Measurements from ENCODE around the gene ERICH2.

DNA sequence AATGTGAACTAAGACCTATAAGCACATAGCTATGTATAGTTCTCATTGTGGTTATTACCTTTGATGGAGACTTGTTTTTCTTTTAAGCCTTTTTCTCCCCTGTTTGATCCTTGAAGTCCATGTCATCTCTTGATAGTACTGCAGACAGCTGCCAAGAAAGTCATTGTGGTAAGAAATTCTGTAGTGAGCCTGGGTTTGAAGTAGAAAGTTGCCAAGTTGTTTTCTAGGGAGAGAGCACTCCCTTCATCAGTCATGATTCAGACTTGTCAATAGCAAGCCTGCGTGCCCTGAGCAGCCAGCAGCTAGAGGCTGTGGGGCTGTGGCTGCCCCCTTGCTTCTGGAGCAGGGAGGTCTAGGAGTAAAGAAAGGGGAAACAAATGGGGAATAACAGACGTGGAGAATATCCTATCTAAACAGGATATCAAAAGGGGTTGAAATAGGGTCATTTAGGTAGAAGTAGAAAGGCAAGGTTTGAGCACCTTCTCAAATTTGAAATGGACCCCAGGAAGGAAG, 46.7 kb upstream of the ERICH2 start:
- TF ChIP-seq, protein P1, sequence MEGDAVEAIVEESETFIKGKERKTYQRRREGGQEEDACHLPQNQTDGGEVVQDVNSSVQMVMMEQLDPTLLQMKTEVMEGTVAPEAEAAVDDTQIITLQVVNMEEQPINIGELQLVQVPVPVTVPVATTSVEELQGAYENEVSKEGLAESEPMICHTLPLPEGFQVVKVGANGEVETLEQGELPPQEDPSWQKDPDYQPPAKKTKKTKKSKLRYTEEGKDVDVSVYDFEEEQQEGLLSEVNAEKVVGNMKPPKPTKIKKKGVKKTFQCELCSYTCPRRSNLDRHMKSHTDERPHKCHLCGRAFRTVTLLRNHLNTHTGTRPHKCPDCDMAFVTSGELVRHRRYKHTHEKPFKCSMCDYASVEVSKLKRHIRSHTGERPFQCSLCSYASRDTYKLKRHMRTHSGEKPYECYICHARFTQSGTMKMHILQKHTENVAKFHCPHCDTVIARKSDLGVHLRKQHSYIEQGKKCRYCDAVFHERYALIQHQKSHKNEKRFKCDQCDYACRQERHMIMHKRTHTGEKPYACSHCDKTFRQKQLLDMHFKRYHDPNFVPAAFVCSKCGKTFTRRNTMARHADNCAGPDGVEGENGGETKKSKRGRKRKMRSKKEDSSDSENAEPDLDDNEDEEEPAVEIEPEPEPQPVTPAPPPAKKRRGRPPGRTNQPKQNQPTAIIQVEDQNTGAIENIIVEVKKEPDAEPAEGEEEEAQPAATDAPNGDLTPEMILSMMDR (IDR thresholded peaks at IDR 0.05): no peak
- TF ChIP-seq POLR2A (IDR thresholded peaks at IDR 0.05): no peak

Measured in sigmoid colon (tissue), 3 donors.